ENCODE measurements around the gene CASP6.

Gene CASP6

DNA sequence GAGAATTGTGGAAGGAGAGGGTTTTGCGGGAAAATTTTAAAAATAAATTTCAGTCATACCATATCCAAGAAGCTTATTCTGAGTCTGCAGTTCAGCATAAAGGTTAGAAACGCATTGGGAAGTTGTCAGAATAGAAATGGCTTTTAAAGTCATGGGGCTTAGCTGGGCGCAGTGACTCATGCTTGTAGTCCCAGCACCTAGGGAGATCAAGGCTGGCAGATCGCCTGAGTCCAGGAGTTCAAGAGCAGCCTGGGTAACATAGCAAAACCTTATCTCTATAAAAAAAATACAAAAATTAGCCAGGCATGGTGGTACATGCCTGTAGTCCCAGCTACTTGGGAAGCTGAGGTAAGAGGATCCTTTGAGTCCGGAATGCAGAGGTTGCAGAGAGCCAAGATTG lies 30.5 kb upstream of the CASP6 start:
- Histone ChIP-seq H3K27me3 (ENCODE audit: control insufficient read depth, insufficient read depth, low read length) (no peaks in the 10 kb centered on the region), H3K9ac (ENCODE audit: low read depth, low read length) (no peak overlapping the region), H3K9me3 (ENCODE audit: control insufficient read depth, insufficient read depth, low read length) (no peaks in the 10 kb centered on the region), H3K4me1 (ENCODE audit: control insufficient read depth, insufficient read depth, low read length) (no peaks in the 10 kb centered on the region), H3K36me3 (ENCODE audit: control insufficient read depth, insufficient read depth, low read length) (no peaks in the 10 kb centered on the region), H3K4me3 (ENCODE audit: low read depth, low read length) (no peak overlapping the region)

DNA sequence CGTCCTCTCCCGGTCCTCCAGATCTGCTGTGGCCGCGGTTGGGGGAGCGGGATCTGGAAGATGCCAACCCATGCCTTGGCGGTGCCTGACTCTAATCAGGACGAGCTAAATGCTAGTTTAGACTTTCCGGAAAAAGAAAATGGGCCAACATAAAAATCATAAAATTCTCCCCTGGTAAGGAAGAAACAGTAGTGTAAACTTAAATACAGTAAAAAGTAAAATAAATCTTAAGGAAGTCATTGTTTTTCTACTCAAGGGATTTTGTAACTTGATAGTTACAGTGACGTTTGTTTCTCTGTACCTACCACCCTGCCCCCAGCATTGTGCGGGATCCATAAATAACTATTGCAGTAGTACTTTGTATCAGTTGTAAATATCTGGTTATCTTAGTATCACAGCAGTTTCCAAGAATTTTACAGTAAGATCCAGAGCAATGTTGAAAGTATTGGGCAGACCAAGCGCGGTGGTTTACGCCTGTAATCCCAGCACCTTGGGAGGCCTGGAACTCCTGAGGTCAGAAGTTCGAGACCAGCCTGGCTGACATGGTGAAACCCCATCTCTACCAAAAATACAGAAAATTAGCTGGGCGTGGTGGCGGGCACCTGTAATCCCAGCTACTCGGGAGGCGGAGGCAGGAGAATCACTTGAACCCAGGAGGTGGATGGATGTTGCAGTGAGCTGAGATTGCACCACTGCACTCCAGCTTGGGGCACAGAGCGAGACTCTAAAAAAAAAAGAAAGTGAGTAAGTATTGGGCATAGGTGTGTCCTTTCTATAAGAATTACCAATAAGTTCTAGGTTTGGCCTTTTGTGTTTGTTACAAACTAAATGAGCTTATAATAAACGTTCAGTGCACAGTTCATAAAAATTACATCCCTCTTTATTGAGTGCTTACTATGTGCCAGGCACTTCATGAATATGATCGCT lies 27.6 kb upstream of the CASP6 start:
- H3K4me1 ChIP-seq (ENCODE audit: control insufficient read depth, insufficient read depth, low read length) = peaks cover 11% of the 10 kb centered on the region
- peak overlapping the region; percentile 57 for H3K9ac ChIP-seq (ENCODE audit: low read depth, low read length)

GRCh38 chr4:109729718-109730618 lies 26.7 kb upstream of the CASP6 start, which contains the start of gene PLA2G12A:
Gene PLA2G12A, minus strand, starts transcription at chr4:109730070. Its CDS starts 261 bp downstream, at chr4:109729809.
- Histone ChIP-seq H3K4me3 (ENCODE audit: low read depth, low read length) (peak within 1 kb of the TSS; percentile 86), H3K36me3 (ENCODE audit: control insufficient read depth, insufficient read depth, low read length) (no peaks in the 10 kb centered on the region), H3K9ac (ENCODE audit: low read depth, low read length) (peak within 1 kb of the TSS; percentile 83), H3K4me1 (ENCODE audit: control insufficient read depth, insufficient read depth, low read length) (peaks cover 11% of the 10 kb centered on the region), H3K27me3 (ENCODE audit: control insufficient read depth, insufficient read depth, low read length) (no peaks in the 10 kb centered on the region), H3K9me3 (ENCODE audit: control insufficient read depth, insufficient read depth, low read length) (no peaks in the 10 kb centered on the region)

More for the DNA sequence above, 27.6 kb upstream of the CASP6 start:
- H3K36me3 ChIP-seq (ENCODE audit: control insufficient read depth, insufficient read depth, low read length) = no peaks in the 10 kb centered on the region
- H3K27me3 ChIP-seq (ENCODE audit: control insufficient read depth, insufficient read depth, low read length) = no peaks in the 10 kb centered on the region
- H3K4me3 ChIP-seq (ENCODE audit: low read depth, low read length) = peak overlapping the region; percentile 86
- no peaks in the 10 kb centered on the region for H3K9me3 ChIP-seq (ENCODE audit: control insufficient read depth, insufficient read depth, low read length)

DNA sequence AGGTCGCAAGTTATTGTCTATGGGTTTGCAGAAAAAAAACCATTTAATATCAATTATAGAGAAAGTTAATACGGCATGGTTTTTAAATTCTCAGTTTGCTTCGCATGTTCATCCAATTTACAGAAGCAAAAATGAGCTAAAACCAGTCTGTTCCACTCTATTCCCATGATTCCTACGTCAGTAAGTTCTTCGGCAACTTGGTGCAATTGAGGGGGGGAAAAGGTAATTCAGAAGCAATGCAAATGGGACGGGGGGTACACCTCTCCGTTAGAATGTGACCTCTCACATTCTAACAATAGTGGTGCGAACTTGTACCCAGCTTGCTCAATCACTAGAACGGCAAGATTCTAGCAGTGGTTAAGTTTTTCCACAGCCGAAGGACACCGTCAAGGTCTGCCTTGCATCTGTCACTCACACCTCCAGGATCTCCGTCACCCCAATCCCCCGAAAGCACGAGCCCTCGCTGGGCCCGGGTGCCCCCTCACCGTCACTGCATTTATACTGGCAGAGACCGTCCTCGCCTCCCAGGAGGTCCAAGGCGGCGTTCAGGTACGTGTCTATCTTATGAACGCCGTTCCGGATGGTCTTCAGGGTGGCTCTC lies 26.0 kb upstream of the CASP6 start:
- peak overlapping the region; percentile 83 for H3K9ac ChIP-seq (ENCODE audit: low read depth, low read length)
- H3K4me1 ChIP-seq (ENCODE audit: control insufficient read depth, insufficient read depth, low read length) = peaks cover 11% of the 10 kb centered on the region
- H3K27me3 ChIP-seq (ENCODE audit: control insufficient read depth, insufficient read depth, low read length) = no peaks in the 10 kb centered on the region
- no peaks in the 10 kb centered on the region for H3K36me3 ChIP-seq (ENCODE audit: control insufficient read depth, insufficient read depth, low read length)
- no peaks in the 10 kb centered on the region for H3K9me3 ChIP-seq (ENCODE audit: control insufficient read depth, insufficient read depth, low read length)
- H3K4me3 ChIP-seq (ENCODE audit: low read depth, low read length) = peak overlapping the region; percentile 80

GRCh38 chr4:109728385-109728784 lies 25.1 kb upstream of the CASP6 start:
- Histone ChIP-seq H3K9me3 (ENCODE audit: control insufficient read depth, insufficient read depth, low read length) (no peaks in the 10 kb centered on the region), H3K36me3 (ENCODE audit: control insufficient read depth, insufficient read depth, low read length) (no peaks in the 10 kb centered on the region), H3K27me3 (ENCODE audit: control insufficient read depth, insufficient read depth, low read length) (no peaks in the 10 kb centered on the region), H3K4me3 (ENCODE audit: low read depth, low read length) (peak overlapping the region; percentile 80), H3K9ac (ENCODE audit: low read depth, low read length) (peak overlapping the region; percentile 50), H3K4me1 (ENCODE audit: control insufficient read depth, insufficient read depth, low read length) (peaks cover 11% of the 10 kb centered on the region)

DNA sequence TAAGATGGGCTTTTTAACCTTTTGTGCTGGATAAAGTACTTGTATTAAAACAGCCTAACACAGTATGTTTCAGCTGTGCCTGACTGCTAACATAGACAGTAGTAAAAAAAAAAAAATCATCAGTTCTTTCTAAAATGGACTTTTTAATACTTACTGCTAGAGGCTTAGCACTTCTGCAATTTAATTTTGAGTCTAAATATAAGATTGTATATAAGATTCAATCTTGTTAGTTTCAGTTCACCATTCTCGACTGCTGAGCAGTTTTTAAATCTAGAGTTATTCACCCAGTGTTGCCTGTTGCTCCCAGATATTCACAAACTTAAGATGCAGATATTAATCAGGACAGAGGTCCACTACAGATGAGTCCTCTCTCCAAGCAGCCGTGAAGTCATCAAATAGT lies 19.9 kb upstream of the CASP6 start:
- no peaks in the 10 kb centered on the region for H3K36me3 ChIP-seq (ENCODE audit: control insufficient read depth, insufficient read depth, low read length)
- no peaks in the 10 kb centered on the region for H3K9me3 ChIP-seq (ENCODE audit: control insufficient read depth, insufficient read depth, low read length)
- H3K4me1 ChIP-seq (ENCODE audit: control insufficient read depth, insufficient read depth, low read length) = peaks cover 6% of the 10 kb centered on the region
- no peak overlapping the region for H3K9ac ChIP-seq (ENCODE audit: low read depth, low read length)
- no peak overlapping the region for H3K4me3 ChIP-seq (ENCODE audit: low read depth, low read length)
- H3K27me3 ChIP-seq (ENCODE audit: control insufficient read depth, insufficient read depth, low read length) = no peaks in the 10 kb centered on the region

GRCh38 chr4:109722357-109722756 lies 19.1 kb upstream of the CASP6 start:
- Histone ChIP-seq H3K9me3 (ENCODE audit: control insufficient read depth, insufficient read depth, low read length) (no peaks in the 10 kb centered on the region), H3K9ac (ENCODE audit: low read depth, low read length) (no peak overlapping the region), H3K36me3 (ENCODE audit: control insufficient read depth, insufficient read depth, low read length) (peaks cover 2% of the 10 kb centered on the region)

DNA sequence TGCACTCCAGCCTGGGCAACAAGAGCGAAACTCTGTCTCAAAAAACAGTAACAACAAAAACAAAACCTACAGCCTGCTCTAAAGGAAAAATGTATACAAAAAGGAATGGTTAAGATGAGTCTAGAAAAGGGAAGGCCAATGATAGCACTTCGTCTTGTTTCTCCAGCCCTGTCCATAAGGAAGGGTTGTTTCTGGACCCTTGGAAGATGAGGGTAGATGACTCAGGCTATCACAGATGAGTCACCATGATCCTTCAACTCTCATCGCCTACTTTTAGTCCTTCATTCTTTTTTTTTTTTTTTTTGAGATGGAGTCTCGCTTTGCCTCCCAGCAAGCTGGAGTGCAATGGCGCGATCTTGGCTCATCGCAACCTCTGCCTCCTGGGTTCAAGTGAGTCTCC lies 17.8 kb upstream of the CASP6 start:
- H3K27me3 ChIP-seq (ENCODE audit: control insufficient read depth, insufficient read depth, low read length) = no peaks in the 10 kb centered on the region
- H3K36me3 ChIP-seq (ENCODE audit: control insufficient read depth, insufficient read depth, low read length) = peaks cover 2% of the 10 kb centered on the region
- no peaks in the 10 kb centered on the region for H3K4me1 ChIP-seq (ENCODE audit: control insufficient read depth, insufficient read depth, low read length)
- H3K4me3 ChIP-seq (ENCODE audit: low read depth, low read length) = no peak overlapping the region
- H3K9ac ChIP-seq (ENCODE audit: low read depth, low read length) = no peak overlapping the region
- no peaks in the 10 kb centered on the region for H3K9me3 ChIP-seq (ENCODE audit: control insufficient read depth, insufficient read depth, low read length)

More at GRCh38 chr4:109722357-109722756, 19.1 kb upstream of the CASP6 start:
- Histone ChIP-seq H3K4me3 (ENCODE audit: low read depth, low read length) (no peak overlapping the region), H3K27me3 (ENCODE audit: control insufficient read depth, insufficient read depth, low read length) (no peaks in the 10 kb centered on the region), H3K4me1 (ENCODE audit: control insufficient read depth, insufficient read depth, low read length) (peaks cover 3% of the 10 kb centered on the region)

DNA sequence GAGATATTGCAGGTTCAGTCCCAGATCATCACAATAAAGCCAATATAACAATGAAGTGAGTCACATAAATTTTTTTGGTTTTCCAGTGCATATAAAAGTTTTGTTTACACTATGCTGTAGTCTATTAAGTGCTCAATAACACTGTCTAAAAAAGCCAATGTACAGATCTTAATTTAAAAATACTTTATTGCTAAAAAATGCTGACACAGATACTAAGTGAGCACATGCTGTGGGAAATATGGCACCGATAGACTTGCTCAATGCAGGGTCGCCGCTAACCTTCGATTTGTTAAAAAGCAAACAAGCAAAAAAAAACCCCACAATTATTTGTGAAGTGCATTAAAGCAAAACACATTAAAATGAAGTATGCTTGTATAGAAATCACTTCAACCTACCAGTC lies 16.4 kb upstream of the CASP6 start:
- H3K27me3 ChIP-seq (ENCODE audit: control insufficient read depth, insufficient read depth, low read length) = no peaks in the 10 kb centered on the region
- no peaks in the 10 kb centered on the region for H3K9me3 ChIP-seq (ENCODE audit: control insufficient read depth, insufficient read depth, low read length)
- no peak overlapping the region for H3K9ac ChIP-seq (ENCODE audit: low read depth, low read length)
- H3K4me1 ChIP-seq (ENCODE audit: control insufficient read depth, insufficient read depth, low read length) = no peaks in the 10 kb centered on the region
- H3K36me3 ChIP-seq (ENCODE audit: control insufficient read depth, insufficient read depth, low read length) = peaks cover 2% of the 10 kb centered on the region
- H3K4me3 ChIP-seq (ENCODE audit: low read depth, low read length) = no peak overlapping the region

- no peak overlapping the region for H3K4me3 ChIP-seq (ENCODE audit: low read depth, low read length)
- H3K36me3 ChIP-seq (ENCODE audit: control insufficient read depth, insufficient read depth, low read length) = peaks cover 2% of the 10 kb centered on the region
- no peaks in the 10 kb centered on the region for H3K27me3 ChIP-seq (ENCODE audit: control insufficient read depth, insufficient read depth, low read length)
- no peaks in the 10 kb centered on the region for H3K4me1 ChIP-seq (ENCODE audit: control insufficient read depth, insufficient read depth, low read length)
- no peaks in the 10 kb centered on the region for H3K9me3 ChIP-seq (ENCODE audit: control insufficient read depth, insufficient read depth, low read length)
- H3K9ac ChIP-seq (ENCODE audit: low read depth, low read length) = no peak overlapping the region
Measured at GRCh38 chr4:109718759-109719158, 15.5 kb upstream of the CASP6 start.

DNA sequence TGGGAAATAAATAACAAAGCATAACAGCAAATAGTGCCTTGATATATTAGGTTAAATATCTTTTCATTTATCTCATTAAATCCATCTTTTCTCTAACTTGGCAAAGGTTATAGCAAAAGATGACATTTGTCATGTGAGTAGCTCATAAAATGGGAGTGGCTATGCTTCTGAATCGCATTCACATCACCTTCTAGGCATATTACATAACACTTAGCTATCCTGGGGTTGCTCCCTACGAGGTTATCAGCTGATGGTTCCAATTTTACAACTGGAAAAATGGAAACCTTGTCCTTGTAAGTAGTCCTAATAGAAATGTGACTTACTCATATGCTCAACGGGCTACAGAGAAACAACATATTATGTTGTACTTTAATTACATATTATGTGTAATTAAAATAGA lies 10.3 kb upstream of the CASP6 start:
- Histone ChIP-seq H3K4me3 (ENCODE audit: low read depth, low read length) (no peak overlapping the region), H3K4me1 (ENCODE audit: control insufficient read depth, insufficient read depth, low read length) (no peaks in the 10 kb centered on the region), H3K36me3 (ENCODE audit: control insufficient read depth, insufficient read depth, low read length) (peaks cover 5% of the 10 kb centered on the region), H3K9me3 (ENCODE audit: control insufficient read depth, insufficient read depth, low read length) (no peaks in the 10 kb centered on the region), H3K9ac (ENCODE audit: low read depth, low read length) (no peak overlapping the region), H3K27me3 (ENCODE audit: control insufficient read depth, insufficient read depth, low read length) (no peaks in the 10 kb centered on the region)
